Neural cell (in vitro differentiated cells): ENCODE results near the gene AGPAT4. TPM values are rescaled to one million over a fixed set of nuclear protein-coding genes. Genes with fewer than 3 reads are reported as not detected.

Experiments used
- H2AFZ ChIP-seq: fragments of 200-600, 300-800 bp; sonication (generic), shearing (Covaris generic); 2 replicates; pipeline ENCODE4 v1.6.0; 2014; ENCODE audit warnings: low read depth, mild to moderate bottlenecking, antibody characterized with exemption, low read length, moderate library complexity
- H3F3A ChIP-seq: fragments of 200-600 bp; shearing (Covaris generic); 2 replicates; pipeline ENCODE4 v1.6.1; 2016; ENCODE audit warnings: mild to moderate bottlenecking, moderate library complexity, mixed read lengths, antibody characterized with exemption, low read length; ENCODE audit not compliant: insufficient read depth, poor library complexity, severe bottlenecking
- H3K27ac ChIP-seq: fragments of 200-600, 300-800 bp; sonication (generic), shearing (Covaris generic); 2 replicates; pipeline ENCODE4 v1.5.1; 2014; ENCODE audit warnings: mild to moderate bottlenecking, low read length, moderate library complexity
- H3K27me3 ChIP-seq: fragments of 300-800, 200-600 bp; sonication (generic), shearing (Covaris generic); 2 replicates; pipeline ENCODE4 v1.6.0; 2014; ENCODE audit warnings: mild to moderate bottlenecking, low read depth, low read length, moderate library complexity; ENCODE audit not compliant: insufficient read depth
- H3K36me3 ChIP-seq: fragments of 300-800, 200-600 bp; sonication (generic), shearing (Covaris generic); 2 replicates; pipeline ENCODE4 v1.5.1; 2014; ENCODE audit warnings: mild to moderate bottlenecking, antibody characterized with exemption, low read length, moderate library complexity; ENCODE audit not compliant: insufficient read depth
- H3K4me2 ChIP-seq: fragments of 300-800, 200-600 bp; sonication (generic), shearing (Covaris generic); 2 replicates; pipeline ENCODE4 v1.6.0; 2014; ENCODE audit warnings: mild to moderate bottlenecking, low read length
- H3K4me3 ChIP-seq: fragments of 300-800, 200-600 bp; sonication (generic), shearing (Covaris generic); 2 replicates; pipeline ENCODE4 v1.5.1; 2014; ENCODE audit warnings: mild to moderate bottlenecking, low read length, moderate library complexity
- H3K79me2 ChIP-seq: fragments of 200-600 bp; shearing (Covaris generic); replicated peaks from 2 replicates; pipeline ENCODE4 v1.6.0; 2014; ENCODE audit warnings: mild to moderate bottlenecking, low read length, moderate library complexity; ENCODE audit not compliant: insufficient read depth
- H3K9ac ChIP-seq: fragments of 300-800, 200-600 bp; sonication (generic), shearing (Covaris generic); 2 replicates; pipeline ENCODE4 v1.6.1; 2016; ENCODE audit warnings: mild to moderate bottlenecking, low read length, mixed read lengths
- H3K9me2 ChIP-seq: fragments of 200-600 bp; shearing (Covaris generic); 2 replicates; pipeline ENCODE4 v1.6.1; 2016; ENCODE audit warnings: mild to moderate bottlenecking, low read length, mixed read lengths; ENCODE audit not compliant: insufficient read depth
- H3K9me3 ChIP-seq: fragments of 200-600, 300-800 bp; sonication (generic), shearing (Covaris generic); 2 replicates; pipeline ENCODE4 v1.6.1; 2016; ENCODE audit warnings: mild to moderate bottlenecking, mixed run types, low read length, moderate library complexity, mixed read lengths
- H4K20me1 ChIP-seq: fragments of 200-600 bp; shearing (Covaris generic); 2 replicates; pipeline ENCODE4 v1.6.1; 2016; ENCODE audit warnings: mild to moderate bottlenecking, mixed run types; ENCODE audit not compliant: insufficient read depth
- EP300 ChIP-seq: fragments of 450-650 bp; conservative IDR thresholded peaks from 2 replicates; pipeline ENCODE4 v1.6.1; 2014; ENCODE audit warnings: antibody characterized with exemption, mild to moderate bottlenecking, moderate library complexity; ENCODE audit not compliant: poor library complexity, severe bottlenecking
- EZH2 ChIP-seq: fragments of 200-600, 300-800 bp; shearing (Covaris generic), sonication (generic); IDR thresholded peaks from 2 replicates; pipeline ENCODE4 v1.6.1; 2014; ENCODE audit warnings: antibody characterized with exemption, low read length, borderline replicate concordance, mild to moderate bottlenecking; ENCODE audit not compliant: insufficient read depth, poor library complexity, severe bottlenecking
- MXI1 ChIP-seq: fragments of 450-650 bp; conservative IDR thresholded peaks from 2 replicates; pipeline ENCODE4 v1.6.1; 2014; ENCODE audit warnings: antibody characterized with exemption, mild to moderate bottlenecking; ENCODE audit not compliant: poor library complexity, severe bottlenecking
- POLR2AphosphoS5 ChIP-seq: IDR thresholded peaks from 2 replicates; pipeline ENCODE4 v1.6.1; 2012
- RAD21 ChIP-seq: fragments of 450-650 bp; conservative IDR thresholded peaks from 2 replicates; pipeline ENCODE4 v1.6.1; 2014; ENCODE audit warnings: antibody characterized with exemption, mild to moderate bottlenecking, moderate library complexity
- SMC3 ChIP-seq: fragments of 450-650 bp; conservative IDR thresholded peaks from 2 replicates; pipeline ENCODE4 v1.6.1; 2014; ENCODE audit warnings: antibody characterized with exemption, mild to moderate bottlenecking, moderate library complexity; ENCODE audit not compliant: poor library complexity
- TAF1 ChIP-seq: IDR thresholded peaks from 2 replicates; pipeline ENCODE4 v1.6.1; 2012; ENCODE audit warnings: low read depth
- polyA plus RNA-seq: library from polyadenylated mRNA; depleted of rRNA; stranded (reverse); fragments of >200 nt; gene quantifications from 2 replicates; pipeline ENCODE4 v1.2.3, GENCODE V29; 2014
- TF ChIP-seq, protein P1 (sequence below): fragments of 450-650 bp; IDR thresholded peaks from 2 replicates; pipeline ENCODE4 v1.5.1; 2014; ENCODE audit warnings: antibody characterized with exemption, mild to moderate bottlenecking, moderate library complexity; ENCODE audit not compliant: poor library complexity, severe bottlenecking
- TF ChIP-seq, protein P2 (sequence below): IDR thresholded peaks from 2 replicates; pipeline ENCODE4 v1.6.1; 2012; ENCODE audit warnings: borderline replicate concordance

Gene AGPAT4
- polyA plus RNA-seq, 1 donor from 2014 or later, result 42.6 TPM

DNA sequence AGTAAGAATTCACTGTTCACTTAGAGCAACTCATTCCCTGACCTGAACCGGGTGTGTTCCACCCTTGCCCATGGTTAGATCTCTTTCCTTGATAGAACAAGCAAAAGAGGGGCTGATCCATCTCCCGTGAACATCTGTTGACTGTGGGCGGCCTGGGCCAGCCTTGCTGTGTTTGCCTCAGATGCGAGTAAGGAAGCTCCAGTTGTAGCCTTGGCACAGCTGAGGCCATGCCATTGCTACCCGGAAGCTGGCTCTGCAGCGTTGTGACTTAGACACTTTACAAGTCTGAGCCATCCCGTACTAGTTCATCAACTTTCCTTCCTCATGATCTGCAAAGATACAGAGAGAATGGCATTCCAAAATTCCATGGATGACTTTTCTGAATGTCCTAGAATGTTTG, 143.3 kb downstream of the AGPAT4 start:
- Histone ChIP-seq H3K36me3 (peaks cover 25% of the 10 kb centered on the region), H3K9me2 (no peaks in the 10 kb centered on the region), H3K4me2 (no peak overlapping the region), H3F3A (no peaks in the 10 kb centered on the region), H3K9ac (no peak overlapping the region), H3K4me3 (no peak overlapping the region), H3K9me3 (peaks cover 6% of the 10 kb centered on the region), H2AFZ (no peak overlapping the region), H3K27ac (no peak overlapping the region), H3K79me2 (no peaks in the 10 kb centered on the region), H4K20me1 (no peaks in the 10 kb centered on the region), H3K27me3 (no peaks in the 10 kb centered on the region)
- TF ChIP-seq POLR2AphosphoS5 (no peak), SMC3 (no peak), RAD21 (no peak), TAF1 (no peak), MXI1 (no peak), EZH2 (no peak), EP300 (no peak)
- TF ChIP-seq, protein P1, sequence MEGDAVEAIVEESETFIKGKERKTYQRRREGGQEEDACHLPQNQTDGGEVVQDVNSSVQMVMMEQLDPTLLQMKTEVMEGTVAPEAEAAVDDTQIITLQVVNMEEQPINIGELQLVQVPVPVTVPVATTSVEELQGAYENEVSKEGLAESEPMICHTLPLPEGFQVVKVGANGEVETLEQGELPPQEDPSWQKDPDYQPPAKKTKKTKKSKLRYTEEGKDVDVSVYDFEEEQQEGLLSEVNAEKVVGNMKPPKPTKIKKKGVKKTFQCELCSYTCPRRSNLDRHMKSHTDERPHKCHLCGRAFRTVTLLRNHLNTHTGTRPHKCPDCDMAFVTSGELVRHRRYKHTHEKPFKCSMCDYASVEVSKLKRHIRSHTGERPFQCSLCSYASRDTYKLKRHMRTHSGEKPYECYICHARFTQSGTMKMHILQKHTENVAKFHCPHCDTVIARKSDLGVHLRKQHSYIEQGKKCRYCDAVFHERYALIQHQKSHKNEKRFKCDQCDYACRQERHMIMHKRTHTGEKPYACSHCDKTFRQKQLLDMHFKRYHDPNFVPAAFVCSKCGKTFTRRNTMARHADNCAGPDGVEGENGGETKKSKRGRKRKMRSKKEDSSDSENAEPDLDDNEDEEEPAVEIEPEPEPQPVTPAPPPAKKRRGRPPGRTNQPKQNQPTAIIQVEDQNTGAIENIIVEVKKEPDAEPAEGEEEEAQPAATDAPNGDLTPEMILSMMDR, result no peak
- TF ChIP-seq, protein P2, sequence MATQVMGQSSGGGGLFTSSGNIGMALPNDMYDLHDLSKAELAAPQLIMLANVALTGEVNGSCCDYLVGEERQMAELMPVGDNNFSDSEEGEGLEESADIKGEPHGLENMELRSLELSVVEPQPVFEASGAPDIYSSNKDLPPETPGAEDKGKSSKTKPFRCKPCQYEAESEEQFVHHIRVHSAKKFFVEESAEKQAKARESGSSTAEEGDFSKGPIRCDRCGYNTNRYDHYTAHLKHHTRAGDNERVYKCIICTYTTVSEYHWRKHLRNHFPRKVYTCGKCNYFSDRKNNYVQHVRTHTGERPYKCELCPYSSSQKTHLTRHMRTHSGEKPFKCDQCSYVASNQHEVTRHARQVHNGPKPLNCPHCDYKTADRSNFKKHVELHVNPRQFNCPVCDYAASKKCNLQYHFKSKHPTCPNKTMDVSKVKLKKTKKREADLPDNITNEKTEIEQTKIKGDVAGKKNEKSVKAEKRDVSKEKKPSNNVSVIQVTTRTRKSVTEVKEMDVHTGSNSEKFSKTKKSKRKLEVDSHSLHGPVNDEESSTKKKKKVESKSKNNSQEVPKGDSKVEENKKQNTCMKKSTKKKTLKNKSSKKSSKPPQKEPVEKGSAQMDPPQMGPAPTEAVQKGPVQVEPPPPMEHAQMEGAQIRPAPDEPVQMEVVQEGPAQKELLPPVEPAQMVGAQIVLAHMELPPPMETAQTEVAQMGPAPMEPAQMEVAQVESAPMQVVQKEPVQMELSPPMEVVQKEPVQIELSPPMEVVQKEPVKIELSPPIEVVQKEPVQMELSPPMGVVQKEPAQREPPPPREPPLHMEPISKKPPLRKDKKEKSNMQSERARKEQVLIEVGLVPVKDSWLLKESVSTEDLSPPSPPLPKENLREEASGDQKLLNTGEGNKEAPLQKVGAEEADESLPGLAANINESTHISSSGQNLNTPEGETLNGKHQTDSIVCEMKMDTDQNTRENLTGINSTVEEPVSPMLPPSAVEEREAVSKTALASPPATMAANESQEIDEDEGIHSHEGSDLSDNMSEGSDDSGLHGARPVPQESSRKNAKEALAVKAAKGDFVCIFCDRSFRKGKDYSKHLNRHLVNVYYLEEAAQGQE, result no peak

DNA sequence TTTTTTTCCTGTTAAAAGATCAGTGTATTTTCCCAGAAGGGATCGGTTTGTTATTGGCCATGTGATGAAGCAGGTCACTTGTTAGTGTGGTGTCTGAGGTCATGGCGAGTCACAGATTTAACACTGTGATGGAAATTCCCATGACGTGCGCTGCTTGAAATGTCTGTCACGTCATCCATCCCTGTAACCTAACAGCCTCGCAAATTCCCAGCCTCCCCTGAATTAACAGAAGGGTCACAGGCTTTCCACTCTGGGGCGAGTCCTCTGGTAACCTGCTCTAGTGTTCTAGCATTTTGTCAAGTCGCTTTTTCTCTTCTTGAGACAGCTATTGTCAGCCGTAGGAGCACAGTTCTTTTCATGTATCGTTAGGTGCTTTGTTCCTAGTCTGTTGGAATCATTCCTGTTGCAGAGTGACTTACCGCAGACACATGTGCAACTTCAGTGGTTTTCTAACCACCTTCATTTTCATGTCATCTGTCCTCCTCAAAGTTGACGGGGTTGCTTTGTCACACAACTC, 145.1 kb downstream of the AGPAT4 start:
- Histone ChIP-seq H3F3A (no peaks in the 10 kb centered on the region), H3K4me3 (no peak overlapping the region), H3K9me2 (no peaks in the 10 kb centered on the region), H2AFZ (no peak overlapping the region), H3K27ac (no peak overlapping the region), H3K9ac (no peak overlapping the region), H4K20me1 (no peaks in the 10 kb centered on the region), H3K9me3 (peaks cover 6% of the 10 kb centered on the region), H3K79me2 (no peaks in the 10 kb centered on the region), H3K36me3 (peaks cover 30% of the 10 kb centered on the region), H3K27me3 (no peaks in the 10 kb centered on the region), H3K4me2 (no peak overlapping the region)
- peak; percentile 7 for TF ChIP-seq POLR2AphosphoS5
- TF ChIP-seq, protein P2, result no peak
